DMS153 (cell line): ENCODE measurements around the gene NAALADL2.
"Not testable (repeated sequence)": the region's sequence is repeated elsewhere in the genome, so short reads cannot be mapped to it uniquely, and the experiment has no call there.

Experiments used
- DNase-seq: peaks from one replicate; lab custom pipeline; 2025; lab: John Stamatoyannopoulos, UW

NAALADL2 gene

GRCh38 chr3:175763948-175764347 is 904.8 kb downstream of the NAALADL2 start:
- DNase-seq = no peak

- no peak for DNase-seq
Measured at GRCh38 chr3:175764722-175765121, 905.6 kb downstream of the NAALADL2 start.

GRCh38 chr3:175770426-175770825 is 911.3 kb downstream of the NAALADL2 start:
- DNase-seq = no peak

DNA sequence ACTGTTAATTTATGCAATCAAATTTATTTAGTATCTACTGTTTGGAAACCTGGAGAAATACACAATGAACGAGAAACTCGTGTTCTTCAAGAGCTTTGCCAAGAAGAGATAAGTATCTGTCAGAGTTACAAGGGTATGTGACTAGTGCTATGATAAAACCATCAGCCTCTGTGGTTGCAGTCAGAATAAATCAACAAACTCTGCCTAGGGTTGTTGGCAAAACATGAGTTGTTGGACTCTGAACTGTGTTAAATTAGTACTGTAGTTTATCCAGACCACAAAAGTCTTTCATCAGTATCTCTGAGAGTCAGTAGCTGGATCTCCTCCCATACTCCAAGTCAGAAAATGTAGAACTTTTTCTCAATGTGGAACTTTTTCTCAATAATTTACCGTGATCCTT is 918.4 kb downstream of the NAALADL2 start:
- DNase-seq = no peak

DNA sequence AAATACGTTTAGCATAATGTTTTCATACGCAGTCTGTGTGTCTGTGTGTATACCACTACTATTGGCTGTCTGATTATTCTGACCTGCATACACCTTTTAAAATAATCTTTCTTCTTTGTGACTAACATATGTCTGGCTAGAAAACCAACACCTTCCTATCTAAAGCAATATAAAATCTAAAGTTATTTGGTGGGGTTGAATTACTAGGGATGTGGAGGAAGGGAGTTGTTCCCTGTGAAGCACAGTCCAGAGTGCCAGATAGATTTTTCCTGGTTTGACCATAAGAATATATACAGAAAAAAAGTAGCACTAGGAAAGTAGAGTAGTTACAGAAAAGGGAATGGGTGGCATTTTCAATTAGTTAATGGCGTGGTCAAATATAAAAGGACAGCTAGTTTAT is 918.8 kb downstream of the NAALADL2 start:
- DNase-seq = no peak

DNA sequence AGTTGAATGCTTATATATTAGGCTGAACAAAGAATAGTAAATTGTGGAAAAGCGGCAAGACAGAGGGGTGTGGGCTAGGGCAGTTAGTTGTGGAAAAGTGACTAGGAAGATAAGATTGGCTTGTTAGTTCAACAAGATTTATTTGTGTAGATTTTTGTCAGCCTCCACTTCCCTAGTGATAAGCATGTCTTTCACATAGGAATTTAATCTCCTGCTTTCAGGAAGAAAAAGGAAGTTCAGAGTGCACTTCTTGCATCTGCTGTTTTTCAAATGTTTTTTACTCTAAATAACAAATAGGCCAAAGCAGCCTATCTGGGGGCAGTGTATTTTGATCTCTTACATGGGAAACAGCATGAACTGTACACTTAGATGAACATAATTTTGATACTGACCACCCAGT is 919.9 kb downstream of the NAALADL2 start:
- DNase-seq = no peak

- not testable (repeated sequence) for DNase-seq
Measured at GRCh38 chr3:175787109-175787508, 928.0 kb downstream of the NAALADL2 start.

DNA sequence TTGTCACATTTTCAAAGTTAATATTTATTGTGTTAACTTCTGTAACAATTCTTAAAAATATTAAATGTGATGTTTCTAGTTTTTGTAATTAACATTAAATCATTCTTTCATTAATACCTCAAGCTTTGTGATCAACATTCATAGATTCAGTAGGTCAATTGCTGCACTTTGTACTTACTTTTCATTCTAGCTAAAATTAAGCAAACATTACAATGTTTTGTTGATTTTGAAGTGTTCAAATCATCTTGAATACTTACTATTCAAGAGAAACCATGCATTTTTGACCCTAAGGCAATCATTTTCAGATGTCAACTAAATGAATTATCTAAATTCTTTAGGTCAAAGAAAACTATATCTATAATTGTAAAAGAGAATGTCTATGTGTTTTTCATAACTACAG is 933.1 kb downstream of the NAALADL2 start:
- no peak for DNase-seq

DNA sequence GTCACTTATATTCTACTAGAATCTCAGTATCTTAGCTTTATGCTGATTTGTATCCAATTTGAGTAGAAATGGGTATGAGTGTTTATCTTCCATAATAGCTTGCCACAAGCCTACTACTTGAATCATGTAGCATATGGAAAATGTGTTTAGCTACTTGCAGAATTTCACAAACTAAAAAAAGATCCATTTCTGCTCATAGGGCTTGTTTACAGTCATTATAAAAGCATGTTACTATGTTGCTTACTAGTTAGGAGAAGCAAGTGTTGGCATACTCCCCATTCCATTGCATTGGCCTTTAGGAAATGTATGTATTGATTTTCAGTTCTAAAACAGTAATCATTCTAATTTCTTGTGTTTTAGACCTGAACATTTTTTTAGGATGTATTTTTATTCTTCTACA is 939.2 kb downstream of the NAALADL2 start:
- no peak for DNase-seq

GRCh38 chr3:175805825-175806224 is 946.7 kb downstream of the NAALADL2 start:
- no peak for DNase-seq

GRCh38 chr3:175807175-175807574 is 948.0 kb downstream of the NAALADL2 start:
- DNase-seq = no peak

GRCh38 chr3:175818811-175819464 is 959.8 kb downstream of the NAALADL2 start:
- DNase-seq = peak; percentile 1

DNA sequence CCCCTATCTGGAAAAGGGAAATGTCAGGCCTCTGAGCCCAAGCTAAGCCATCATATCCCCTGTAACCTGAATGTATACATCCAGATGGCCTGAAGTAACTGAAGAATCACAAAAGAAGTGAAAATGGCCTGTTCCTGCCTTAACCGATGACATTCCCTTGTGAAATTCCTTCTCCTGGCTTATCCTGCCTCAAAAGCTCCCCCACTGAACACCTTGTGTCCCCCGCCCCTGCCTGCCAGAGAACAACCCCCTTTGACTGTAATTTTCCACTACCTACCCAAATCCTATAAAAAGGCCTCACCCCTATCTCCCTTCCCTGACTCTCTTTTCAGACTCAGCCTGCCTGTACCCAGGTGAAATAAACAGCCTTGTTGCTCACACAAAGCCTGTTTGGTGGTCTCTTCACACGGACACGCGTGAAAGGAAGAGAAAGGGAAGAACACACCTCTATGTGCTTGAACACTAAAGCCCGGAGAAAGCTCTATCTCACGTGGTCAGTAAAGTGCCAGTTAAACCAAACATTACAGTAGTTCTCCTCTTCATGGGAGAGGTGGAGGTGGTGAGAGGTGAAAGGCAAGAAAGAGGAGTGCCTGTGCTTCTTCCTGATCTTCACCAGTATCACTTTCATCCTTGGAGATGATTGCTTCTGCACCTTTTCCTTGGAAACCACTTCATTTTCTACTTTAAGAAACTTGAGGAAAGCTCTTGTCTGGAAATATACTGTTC is 963.8 kb downstream of the NAALADL2 start:
- not testable (repeated sequence) for DNase-seq

GRCh38 chr3:175825016-175825580 is 966.0 kb downstream of the NAALADL2 start:
- DNase-seq = not testable (repeated sequence)

DNA sequence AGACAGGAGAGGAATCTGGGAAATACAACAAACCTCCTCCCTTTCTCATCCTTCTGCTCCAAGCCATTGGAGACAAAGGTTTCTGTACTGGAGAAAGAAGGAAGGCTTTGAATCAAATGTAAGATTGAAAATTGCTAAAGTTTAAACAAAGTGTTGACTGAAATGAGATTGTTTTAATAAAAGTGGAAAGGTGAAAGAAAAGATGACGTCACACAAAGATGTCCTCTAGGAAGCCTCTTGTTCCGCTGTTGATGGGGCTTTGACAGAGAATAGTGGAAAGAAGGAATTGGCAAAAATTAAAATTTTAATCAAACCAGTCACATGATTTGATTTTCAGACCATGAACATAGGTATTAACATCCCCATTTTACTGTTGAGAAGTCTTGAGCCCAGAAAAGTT is 967.6 kb downstream of the NAALADL2 start:
- no peak for DNase-seq

DNA sequence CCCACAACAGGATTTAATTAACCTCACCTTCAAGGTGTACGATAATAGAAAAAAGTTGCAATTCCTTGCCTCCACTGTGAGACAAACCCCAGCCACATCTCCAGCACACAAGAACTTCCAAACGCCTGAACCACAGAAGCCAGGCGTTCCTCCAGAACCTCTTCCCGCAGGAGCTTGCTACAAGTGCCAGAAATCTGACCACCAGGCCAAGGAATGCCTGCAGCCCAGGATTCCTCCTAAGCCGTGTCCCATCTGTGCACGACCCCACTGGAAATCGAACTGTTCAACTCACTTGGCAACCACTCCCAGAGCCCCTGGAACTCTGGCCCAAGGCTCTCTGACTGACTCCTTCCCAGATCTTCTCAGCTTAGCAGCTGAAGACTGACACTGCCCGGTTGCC is 970.7 kb downstream of the NAALADL2 start:
- not testable (repeated sequence) for DNase-seq

GRCh38 chr3:175835763-175836162 is 976.6 kb downstream of the NAALADL2 start:
- not testable (repeated sequence) for DNase-seq

DNA sequence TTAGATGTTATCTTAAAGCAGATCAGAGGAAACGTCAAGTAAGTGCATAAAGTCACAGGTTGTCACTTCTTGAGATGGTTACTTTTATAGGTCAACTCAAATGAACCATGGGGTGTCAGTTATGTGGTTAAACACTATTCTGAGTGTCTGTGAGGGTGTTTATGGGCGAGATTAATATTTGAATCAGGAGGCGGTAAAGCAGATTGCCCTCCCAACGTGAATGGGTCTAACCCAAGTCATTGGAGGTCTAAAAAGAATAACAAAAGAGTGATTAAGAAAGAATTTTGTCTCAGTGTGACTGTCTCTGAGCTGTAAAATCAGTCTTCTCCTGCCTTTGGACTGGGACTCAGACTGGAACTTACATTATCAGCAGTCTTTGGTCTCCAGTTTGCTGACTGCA is 977.5 kb downstream of the NAALADL2 start:
- DNase-seq = no peak

DNA sequence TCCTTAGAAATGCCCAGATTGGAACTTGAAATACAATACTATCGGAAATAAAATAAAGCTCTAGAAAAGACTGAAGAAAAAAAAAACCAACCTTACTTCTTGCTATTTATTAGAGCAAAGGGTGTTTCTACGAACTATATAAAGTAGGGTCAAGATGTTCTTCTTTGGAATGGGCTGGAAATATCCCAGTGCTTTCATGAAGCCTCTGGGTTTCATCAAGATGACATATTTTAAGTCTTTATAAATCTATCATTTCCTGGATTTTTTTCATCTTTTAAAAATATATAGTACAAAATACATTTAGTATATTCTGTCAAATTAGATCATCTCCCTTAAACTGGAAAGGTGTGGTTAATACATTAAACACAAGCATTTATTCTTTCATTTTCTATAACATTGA is 978.8 kb downstream of the NAALADL2 start:
- no peak for DNase-seq

GRCh38 chr3:175839366-175840005 is 980.4 kb downstream of the NAALADL2 start:
- DNase-seq = no peak

GRCh38 chr3:175851541-175851940 is 992.4 kb downstream of the NAALADL2 start:
- no peak for DNase-seq

DNA sequence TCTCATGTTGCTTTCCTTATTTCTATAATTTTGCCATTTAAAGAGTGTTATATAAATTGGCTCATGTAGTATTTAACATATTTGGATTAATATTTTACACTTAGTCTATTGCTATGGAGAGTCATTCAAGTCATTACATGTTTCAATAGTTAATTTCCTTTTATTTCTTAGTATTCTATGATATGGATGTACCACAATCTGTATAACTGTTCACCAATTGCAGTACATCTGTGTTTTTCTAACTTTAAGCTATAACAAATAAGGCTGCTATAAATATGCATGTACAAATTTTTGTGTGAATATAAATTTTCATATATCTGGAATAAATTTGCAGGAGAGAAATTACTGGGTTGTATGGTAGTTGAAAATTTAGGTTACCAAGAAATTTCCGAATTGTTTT is 993.4 kb downstream of the NAALADL2 start:
- DNase-seq = no peak
